Neutrophil (primary cell): ENCODE results near the gene KRTAP10-9.
"Not testable (repeated sequence)": the region's sequence is repeated elsewhere in the genome, so short reads cannot be mapped to it uniquely, and the experiment has no call there.

Source experiments
- H3K27ac ChIP-seq: fragments of 200-600 bp; sonication (generic); 2 replicates; pipeline ENCODE4 v1.5.1; 2016; ENCODE audit warnings: mild to moderate bottlenecking, moderate library complexity
- H3K27me3 ChIP-seq: fragments of 200-600 bp; sonication (generic); 2 replicates; pipeline ENCODE4 v1.6.0; 2016; ENCODE audit warnings: mild to moderate bottlenecking
- H3K36me3 ChIP-seq: fragments of 200-600 bp; sonication (generic); 2 replicates; pipeline ENCODE4 v1.5.1; 2017
- H3K4me1 ChIP-seq, 2 experiments: fragments of 200-600 bp in 1 of 2; sonication (generic) in 1 of 2; 1 replicate in 1 of 2; 2 replicates in 1 of 2; pipeline versions ENCODE4 v1.5.1 to v1.6.1; 2013 to 2016; ENCODE audit warnings: low read depth in 1 of 2, low read length in 1 of 2, mild to moderate bottlenecking in 1 of 2, moderate library complexity in 1 of 2; ENCODE audit not compliant: control insufficient read depth in 1 of 2, insufficient read depth in 1 of 2
- H3K4me3 ChIP-seq, 2 experiments: fragments of 200-600 bp in 1 of 2; sonication (generic) in 1 of 2; 1 replicate in 1 of 2; 2 replicates in 1 of 2; pipeline ENCODE4 v1.5.1; 2013 to 2016; ENCODE audit warnings: low read depth in 1 of 2, low read length in 1 of 2, mild to moderate bottlenecking in 1 of 2, moderate library complexity in 1 of 2
- H3K9me3 ChIP-seq: fragments of 200-600 bp; sonication (generic); 2 replicates; pipeline ENCODE4 v1.5.1; 2016
- CTCF ChIP-seq: fragments of 200-600 bp; sonication (generic); IDR thresholded peaks from 2 replicates; pipeline ENCODE4 v1.5.1; 2016; ENCODE audit warnings: antibody characterized with exemption

Gene KRTAP10-9

GRCh38 chr21:44625756-44626155 lies 1.1 kb upstream of the KRTAP10-9 start:
- TF ChIP-seq CTCF, result no peak
- Histone ChIP-seq H3K36me3 (no peaks in the 10 kb centered on the region), H3K27me3 (peaks cover 8% of the 10 kb centered on the region), H3K4me1 (peaks cover 5 to 17% of the 10 kb centered on the region in 2 experiments), H3K9me3 (no peaks in the 10 kb centered on the region), H3K4me3 (no peak overlapping the region), H3K27ac (no peak overlapping the region)

GRCh38 chr21:44626262-44626661 lies 631 bp upstream of the KRTAP10-9 start:
- Histone ChIP-seq H3K27ac (no peak overlapping the region), H3K36me3 (no peaks in the 10 kb centered on the region), H3K9me3 (no peaks in the 10 kb centered on the region), H3K4me1 (peaks cover 5 to 17% of the 10 kb centered on the region in 2 experiments), H3K27me3 (peaks cover 8% of the 10 kb centered on the region), H3K4me3 (no peak overlapping the region)
- TF ChIP-seq CTCF, result no peak

GRCh38 chr21:44627181-44627822 lies 409 bp downstream of the KRTAP10-9 start:
- H3K4me3 ChIP-seq, H3K36me3 ChIP-seq, H3K27me3 ChIP-seq, H3K9me3 ChIP-seq, H3K27ac ChIP-seq: not testable (repeated sequence)
- peaks cover 5 to 14% of the 10 kb centered on the region in 2 experiments for H3K4me1 ChIP-seq

GRCh38 chr21:44627831-44628233 lies 939 bp downstream of the KRTAP10-9 start:
- H3K36me3 ChIP-seq, H3K27ac ChIP-seq, H3K4me3 ChIP-seq, H3K9me3 ChIP-seq, H3K27me3 ChIP-seq: not testable (repeated sequence)
- peaks cover 5 to 11% of the 10 kb centered on the region in 2 experiments for H3K4me1 ChIP-seq

- Histone ChIP-seq H3K27me3 (peaks cover 9% of the 10 kb centered on the region), H3K36me3 (no peaks in the 10 kb centered on the region), H3K9me3 (no peaks in the 10 kb centered on the region), H3K4me1 (peaks cover 5 to 11% of the 10 kb centered on the region in 2 experiments), H3K27ac (no peak overlapping the region), H3K4me3 (no peak overlapping the region)
- no peak for TF ChIP-seq CTCF
Measured at GRCh38 chr21:44628707-44629391, 2.0 kb downstream of the KRTAP10-9 start.

GRCh38 chr21:44630440-44630839 lies 3.5 kb downstream of the KRTAP10-9 start:
- Histone ChIP-seq H3K36me3 (no peaks in the 10 kb centered on the region), H3K9me3 (no peaks in the 10 kb centered on the region), H3K27ac (peak overlapping the region; percentile 39), H3K27me3 (peaks cover 15% of the 10 kb centered on the region), H3K4me1 (peaks cover 5 to 11% of the 10 kb centered on the region in 2 experiments), H3K4me3 (no peak overlapping the region)
- no peak for TF ChIP-seq CTCF
